ENCODE measurements around the gene SOWAHB. TPM values are rescaled to one million over a fixed set of nuclear protein-coding genes. Genes with fewer than 3 reads are reported as not detected.

Gene SOWAHB
- total RNA-seq, result 15.0 and 15.4 TPM in 2 replicates

GRCh38 chr4:76897536-76898384 lies at the start of gene SOWAHB:
SOWAHB (minus strand) TSS chr4:76898144; CDS start chr4:76897849, 295 bp downstream.

Other genes with a start within 250 kb of the SOWAHB start
- gene SEPTIN11, start 51.6 kb upstream of the SOWAHB start, total RNA-seq, result 62.2 and 92.1 TPM in 2 replicates
- gene CCNI, start 177.8 kb upstream of the SOWAHB start, total RNA-seq, result 215 and 217 TPM in 2 replicates